T-helper 22 cell (primary cell): Measurements from ENCODE around the gene SLC36A1.

Source experiments
- DNase-seq: peaks from one replicate; pipeline ENCODE4 v3.0.0-alpha.2; 2020; ENCODE audit warnings: low read depth

The SLC36A1 gene

GRCh38 chr5:151534350-151534749 lies 86.9 kb downstream of the SLC36A1 start:
- no peak for DNase-seq

GRCh38 chr5:151537044-151537443 lies 89.6 kb downstream of the SLC36A1 start:
- DNase-seq = no peak

DNA sequence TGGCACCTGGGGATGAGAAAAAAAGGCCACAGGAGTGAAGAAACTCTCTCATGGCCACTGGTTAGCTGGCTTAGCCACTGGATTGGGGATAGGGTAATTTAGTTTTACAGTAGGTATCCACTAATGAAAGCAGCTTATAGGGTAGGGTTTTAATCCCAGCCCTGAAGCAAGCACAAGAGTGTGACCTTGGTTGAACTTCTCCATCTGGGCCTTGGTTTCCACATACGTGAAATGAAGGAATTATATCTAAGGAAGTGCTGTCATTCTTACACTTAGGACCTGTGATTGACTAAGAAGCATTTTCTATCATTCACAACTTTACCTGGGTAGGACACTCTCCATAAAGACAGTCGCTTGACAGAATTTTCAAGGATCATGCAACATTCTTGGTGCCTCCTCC lies 94.2 kb downstream of the SLC36A1 start:
- DNase-seq = no peak
